HG02678 (cell line): ENCODE measurements around the gene P3H4.

Experiments used
- ATAC-seq: cut with Tn5 transposase; IDR thresholded peaks from one replicate; pipeline ENCODE4 v1.9.1; 2021; ENCODE audit warnings: mild to moderate bottlenecking, moderate library complexity; ENCODE audit not compliant: unreplicated experiment

Gene P3H4

DNA sequence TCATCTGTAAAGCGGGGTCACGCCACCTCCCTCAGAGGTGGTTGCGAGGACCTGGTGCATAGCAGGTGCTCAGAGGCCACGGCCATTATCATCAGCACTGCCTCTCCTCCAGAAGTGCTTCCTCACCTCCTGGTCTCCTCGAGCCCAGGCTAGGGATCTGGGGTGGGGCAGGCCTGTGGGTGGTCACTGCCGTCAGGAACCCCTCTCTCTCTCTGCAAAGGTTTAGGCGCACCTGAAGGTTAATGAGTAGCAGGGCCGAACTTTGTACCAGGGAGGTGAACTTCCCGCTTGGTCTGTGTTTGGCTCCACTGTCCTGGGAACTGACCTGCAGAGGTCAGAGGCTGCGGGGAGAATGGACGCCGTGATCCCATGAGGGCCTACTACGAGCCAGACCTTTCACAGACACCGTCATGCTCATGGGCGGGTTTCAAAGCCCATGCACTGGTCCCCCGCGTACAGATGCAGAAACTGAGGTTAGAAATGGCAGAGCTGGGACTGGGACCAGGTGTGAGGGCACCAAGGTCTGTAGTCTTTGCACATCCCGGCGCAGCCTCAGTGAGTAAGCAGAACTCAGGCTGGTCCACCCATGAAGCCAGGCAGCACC lies 39.1 kb downstream of the P3H4 start:
- no peak for ATAC-seq

DNA sequence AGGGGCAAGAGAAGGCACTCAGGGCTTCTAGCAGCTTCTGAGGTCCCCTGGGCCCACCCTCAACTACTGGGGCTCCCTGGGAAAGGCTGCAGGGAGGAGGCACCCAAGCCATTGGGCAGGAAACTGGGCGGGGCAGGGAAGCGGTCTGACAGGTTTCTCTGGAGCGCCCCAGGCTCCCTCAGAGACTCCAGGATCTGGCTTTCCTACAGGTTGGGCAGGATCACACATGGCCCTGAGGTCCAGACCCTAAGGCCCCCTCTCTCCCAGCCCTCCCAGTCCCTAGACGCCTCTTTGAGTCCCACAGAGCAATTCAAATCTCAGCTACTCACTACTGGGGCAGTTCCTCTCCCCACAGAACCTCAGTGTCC lies 39.5 kb downstream of the P3H4 start:
- ATAC-seq: no peak

DNA sequence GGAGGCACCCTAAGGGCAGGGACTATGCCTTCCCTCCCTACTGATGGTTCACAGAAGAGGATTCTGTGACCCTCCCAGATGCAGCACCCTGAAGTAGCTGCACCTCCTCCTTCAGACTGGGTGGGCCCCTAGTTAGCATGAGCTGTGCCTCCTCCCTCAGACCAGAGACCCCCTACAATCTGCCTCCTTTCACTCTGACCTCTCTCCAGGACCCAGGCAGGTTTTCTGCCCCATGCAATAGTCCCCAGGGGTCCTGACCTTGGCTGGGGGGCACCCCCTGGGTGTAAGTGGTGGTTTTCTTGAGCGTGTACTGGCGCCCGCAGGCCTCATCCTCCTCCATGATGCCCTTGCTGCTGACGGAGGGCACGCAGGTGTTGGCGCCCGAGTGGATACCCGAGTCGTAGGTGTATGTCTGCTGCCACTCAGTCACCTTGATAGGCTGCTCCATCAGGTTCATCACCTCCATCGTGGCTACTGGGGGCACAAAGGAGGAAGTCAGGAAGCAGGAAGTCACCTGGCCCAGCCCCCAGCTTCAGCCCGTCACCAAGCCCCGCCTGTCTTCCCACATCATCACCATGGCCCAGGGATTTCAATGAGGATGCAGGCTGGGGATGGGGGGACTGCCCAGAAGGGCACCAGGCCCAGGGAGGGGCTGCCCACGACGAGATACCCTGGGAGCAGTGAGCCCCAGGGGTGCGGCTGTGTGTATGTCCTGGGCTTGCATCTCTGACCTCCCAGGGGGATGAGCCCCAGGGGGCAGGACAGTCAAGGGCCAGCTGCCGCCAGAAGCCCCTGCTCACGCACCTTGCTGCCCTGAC lies 40.2 kb downstream of the P3H4 start:
- ATAC-seq: no peak

DNA sequence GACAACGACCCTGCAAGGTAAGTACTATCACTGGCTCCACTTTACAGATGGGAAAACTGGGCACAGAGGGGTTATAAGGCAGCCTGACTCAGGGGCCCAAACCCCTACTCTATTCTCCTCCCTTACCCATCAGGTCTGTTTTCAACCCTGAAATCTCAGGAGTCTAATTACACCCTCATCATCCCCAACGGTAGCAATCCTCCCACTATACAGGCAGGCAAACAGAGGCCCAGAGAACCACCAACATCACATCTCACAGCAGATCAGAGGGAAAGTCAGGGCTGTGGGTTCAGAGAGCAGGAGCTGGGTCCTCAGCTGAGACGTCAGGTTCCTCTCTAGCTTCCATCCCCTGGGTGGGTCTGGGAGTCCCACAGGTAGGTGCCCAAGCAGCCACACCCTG lies 41.8 kb downstream of the P3H4 start:
- ATAC-seq: no peak

DNA sequence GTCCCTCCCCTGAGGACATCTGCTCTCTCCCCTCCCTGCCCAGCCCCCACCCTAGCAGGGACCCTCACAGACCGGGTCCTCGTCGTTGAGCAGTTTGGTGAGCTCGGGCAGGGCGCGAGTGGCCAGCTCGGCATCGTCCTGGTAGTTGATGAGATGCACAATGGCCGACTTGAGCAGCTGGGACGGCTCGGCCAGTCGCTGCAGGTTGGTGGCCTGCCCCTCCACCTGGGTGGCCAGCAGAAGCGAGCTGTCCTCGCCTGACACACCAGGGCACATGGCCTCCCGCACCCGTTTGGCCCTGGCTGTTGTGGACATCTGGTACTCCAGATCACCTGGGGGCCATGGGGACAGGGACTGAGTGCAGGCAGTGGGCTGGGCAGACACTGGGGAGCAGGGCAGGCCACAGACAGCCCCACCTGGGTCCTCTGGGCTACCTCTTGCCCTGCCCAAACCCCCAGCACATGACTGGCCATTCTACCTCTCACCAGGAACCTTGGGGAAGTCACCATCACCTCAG lies 42.3 kb downstream of the P3H4 start:
- ATAC-seq: no peak

DNA sequence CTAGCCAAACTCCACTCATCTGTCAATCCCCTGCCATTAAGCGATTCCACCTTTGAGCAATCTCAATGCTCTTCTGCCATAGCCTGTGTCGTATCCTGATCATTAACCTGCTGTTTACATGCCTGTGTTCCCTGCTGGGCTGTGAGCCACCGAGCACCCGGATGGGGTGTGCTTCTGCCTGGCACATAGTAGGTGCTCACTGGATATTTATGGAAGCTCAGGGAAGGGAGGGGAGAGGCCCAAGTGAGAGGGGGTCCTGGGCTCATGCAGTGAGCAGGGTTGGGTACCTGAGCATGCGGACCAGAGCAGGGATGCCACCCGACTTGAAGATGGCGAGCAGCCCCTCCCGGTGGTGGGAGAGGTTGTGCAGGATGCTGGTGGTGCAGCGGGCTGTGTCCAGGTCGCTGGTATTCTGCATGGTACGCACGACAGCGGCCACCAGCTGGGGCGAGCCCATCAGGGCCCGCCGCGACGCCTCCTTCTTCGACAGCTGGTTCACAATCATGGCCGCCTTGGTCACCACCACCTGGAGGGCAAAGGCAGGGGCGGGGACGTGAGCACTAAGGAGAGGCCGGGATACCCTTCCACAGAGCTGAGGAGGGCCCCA lies 43.0 kb downstream of the P3H4 start:
- no peak for ATAC-seq

DNA sequence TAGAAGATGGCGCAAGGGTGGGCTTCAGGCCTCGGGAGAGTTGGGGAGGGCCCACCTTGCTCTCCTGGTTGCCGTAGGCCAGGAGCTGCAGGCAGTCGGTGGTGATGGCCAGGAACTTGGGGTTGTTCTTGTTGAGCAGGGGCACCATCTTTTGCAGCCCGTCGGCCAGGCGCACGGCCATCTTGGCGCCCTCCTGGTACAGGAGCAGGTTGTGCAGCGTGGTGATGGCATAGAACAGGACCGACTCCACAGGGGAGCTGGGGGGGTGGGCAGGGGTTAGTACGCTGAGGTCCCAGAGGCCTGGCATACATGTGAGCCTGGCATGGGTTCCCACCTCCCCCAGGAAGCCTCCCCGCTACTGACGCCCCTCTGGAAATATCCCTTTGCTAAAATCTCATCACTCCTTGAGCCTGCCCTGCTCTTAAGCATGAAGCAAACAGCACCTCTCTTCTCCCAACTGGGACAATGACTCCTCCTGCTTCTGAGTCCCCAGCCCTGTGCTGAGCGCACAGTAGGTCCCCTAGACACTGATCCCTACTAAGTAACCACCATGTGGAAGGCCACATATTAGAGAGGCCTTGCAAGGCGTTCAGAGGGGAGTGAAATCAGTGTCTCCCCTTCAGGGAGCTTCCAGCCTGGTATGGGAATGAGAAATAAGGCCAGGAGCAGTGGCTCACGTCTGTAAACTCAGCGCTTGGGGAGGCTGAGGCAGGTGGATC lies 44.3 kb downstream of the P3H4 start:
- ATAC-seq: no peak

DNA sequence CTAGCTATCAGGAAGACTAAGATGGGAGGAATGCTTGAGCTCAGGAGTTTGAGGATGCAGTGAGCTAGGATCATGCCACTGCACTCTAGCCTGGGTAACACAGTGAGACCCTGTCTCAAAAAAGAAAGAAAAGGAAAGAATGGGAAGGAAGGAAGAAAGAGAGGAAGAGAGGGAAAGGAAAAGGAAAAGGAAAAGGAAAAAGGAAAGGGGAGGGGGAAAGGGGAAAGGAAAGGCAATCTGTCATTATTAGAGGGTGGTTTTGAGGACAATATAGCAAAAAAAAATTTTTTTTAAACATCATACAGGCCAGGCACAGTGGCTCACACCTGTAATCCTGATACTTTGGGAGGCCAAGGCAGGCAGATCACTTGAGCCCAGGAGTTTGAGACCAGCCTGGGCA lies 45.6 kb downstream of the P3H4 start:
- no peak for ATAC-seq

DNA sequence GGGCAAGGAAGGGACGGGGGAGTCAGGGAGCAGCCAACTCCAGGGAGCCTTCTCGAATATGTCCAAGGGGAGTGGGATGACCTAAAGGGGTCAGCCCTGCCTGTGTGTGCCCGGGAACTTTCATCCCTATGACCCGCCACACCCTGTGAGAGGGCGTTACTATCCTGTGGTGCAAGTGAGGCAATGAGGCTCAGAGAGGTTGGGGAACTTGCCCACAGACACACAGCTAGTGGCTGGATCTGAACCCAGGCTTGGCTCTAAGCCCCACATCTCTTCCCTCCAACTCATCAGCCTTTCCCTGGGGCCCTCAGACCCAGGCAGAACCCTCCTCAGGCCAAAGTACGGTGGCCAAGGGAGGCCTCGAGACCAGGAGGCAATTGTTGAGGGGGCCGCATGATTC lies 48.4 kb downstream of the P3H4 start:
- no peak for ATAC-seq

DNA sequence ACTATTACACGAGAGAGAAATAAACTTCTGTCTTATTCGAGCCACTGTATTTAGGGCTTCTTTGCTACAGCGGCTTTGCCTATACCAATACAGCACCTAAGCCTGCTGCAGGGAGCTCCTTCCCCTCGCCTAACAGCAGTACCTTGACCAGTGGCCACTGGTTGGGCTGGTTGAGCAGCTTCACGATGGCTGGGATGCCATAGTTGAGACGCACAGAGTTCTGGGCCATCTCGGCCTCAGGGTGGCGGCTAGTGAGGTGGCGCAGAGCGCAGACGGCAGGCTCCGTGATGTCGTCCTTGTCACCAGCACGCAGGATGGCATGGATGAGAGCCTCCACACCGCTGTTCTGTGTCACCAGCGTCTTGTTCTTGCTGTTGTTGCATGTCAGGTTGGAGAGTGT lies 48.9 kb downstream of the P3H4 start:
- no peak for ATAC-seq

DNA sequence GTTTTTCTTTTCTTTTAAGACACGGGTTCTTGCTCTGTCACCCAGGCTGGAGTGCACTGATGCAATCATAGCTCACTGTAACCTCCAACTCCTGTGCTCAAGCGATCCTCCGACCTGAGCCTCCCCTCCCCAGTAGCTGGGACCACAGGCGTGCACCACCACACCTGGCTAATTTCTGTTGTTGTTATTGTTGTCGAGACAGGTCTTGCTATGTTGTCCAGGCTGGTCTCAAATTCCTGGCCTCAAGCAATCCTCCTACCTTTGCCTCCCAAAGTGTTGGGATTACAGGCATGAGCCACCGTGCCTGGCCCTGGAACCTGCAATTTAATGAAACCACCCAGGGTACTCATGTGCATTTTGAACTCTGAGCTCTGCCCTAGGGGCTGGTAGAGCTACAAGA lies 49.4 kb downstream of the P3H4 start:
- ATAC-seq: no peak

DNA sequence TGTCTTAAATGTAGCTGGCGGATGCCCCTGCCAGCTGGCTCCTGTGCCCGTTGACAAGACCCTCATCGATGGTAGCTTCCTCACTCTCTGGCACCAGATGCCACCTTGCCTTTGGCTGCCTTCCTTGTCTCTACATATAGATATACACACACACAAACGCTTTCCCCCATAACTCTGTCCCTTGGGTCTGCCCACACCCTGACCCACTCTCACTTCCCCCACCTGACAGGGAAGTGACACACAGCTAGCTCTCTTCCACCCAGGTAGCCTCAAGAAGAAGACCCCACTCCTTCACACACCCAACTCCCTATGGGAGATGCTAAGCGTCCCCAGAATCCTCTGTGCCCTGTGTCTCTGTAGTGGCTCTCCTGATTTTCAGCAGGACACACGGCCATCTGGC lies 50.9 kb downstream of the P3H4 start:
- ATAC-seq: no peak

DNA sequence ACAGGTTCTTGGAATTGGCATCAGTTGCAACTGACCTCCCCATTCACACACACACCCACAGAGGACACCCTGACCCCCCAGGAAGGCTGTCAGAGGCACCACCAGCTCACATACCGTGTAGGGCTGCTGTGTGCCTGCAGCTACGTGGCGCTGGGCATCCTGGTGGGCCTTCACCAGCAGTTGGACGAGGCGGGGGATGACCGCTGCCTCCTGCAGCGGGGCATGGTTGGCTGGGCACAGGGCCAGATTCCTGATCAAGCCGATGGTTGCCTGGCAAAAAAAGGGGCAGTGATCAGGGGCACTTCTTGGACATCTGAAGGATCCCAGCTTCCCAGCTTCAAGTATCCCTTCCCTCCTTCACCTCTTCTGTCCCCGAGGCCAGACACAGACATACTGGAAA lies 53.1 kb downstream of the P3H4 start:
- ATAC-seq: no peak

DNA sequence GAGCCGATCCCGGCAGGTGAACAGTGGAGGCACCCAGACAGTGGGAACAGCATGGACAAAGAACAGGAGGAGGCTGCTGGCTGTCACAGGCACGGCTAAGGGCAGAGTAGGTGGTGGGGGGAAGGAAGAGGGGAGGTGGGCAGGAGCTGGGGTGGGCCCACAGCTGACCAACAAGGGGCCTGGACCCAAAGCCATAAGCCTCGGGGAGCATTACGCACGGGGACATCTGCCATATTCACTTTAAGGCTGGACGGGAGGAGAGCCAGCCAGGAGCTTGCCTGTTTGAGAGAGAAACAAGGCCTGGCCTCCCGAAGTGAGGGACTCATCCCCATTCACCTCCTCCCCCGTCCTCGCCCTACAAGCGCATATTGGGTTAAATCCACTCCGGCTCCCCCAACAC lies 57.7 kb downstream of the P3H4 start:
- no peak for ATAC-seq
